WTC11 (cell line): ENCODE data around the gene CACNA2D3.

Experiments used
- CTCF ChIP-seq: fragments of 200-600 bp; IDR thresholded peaks from 2 replicates; pipeline ENCODE4 v1.8.0; 2022; ENCODE audit warnings: antibody characterized with exemption
- FOXJ3 ChIP-seq: sonication (generic); formaldehyde crosslinking; IDR thresholded peaks from 2 replicates; pipeline ENCODE4 v1.9.0; 2021; ENCODE audit warnings: missing genetic modification reagents, mild to moderate bottlenecking, borderline replicate concordance
- FOXK1 ChIP-seq: sonication (generic); formaldehyde crosslinking; IDR thresholded peaks from 2 replicates; pipeline ENCODE4 v1.8.0; 2022; ENCODE audit warnings: mild to moderate bottlenecking, moderate library complexity, missing genetic modification reagents
- FOXP1 ChIP-seq: sonication (generic); formaldehyde crosslinking; IDR thresholded peaks from 2 replicates; pipeline ENCODE4 v1.8.0; 2022; ENCODE audit warnings: missing genetic modification reagents, mild to moderate bottlenecking, moderate library complexity, borderline replicate concordance

DNA sequence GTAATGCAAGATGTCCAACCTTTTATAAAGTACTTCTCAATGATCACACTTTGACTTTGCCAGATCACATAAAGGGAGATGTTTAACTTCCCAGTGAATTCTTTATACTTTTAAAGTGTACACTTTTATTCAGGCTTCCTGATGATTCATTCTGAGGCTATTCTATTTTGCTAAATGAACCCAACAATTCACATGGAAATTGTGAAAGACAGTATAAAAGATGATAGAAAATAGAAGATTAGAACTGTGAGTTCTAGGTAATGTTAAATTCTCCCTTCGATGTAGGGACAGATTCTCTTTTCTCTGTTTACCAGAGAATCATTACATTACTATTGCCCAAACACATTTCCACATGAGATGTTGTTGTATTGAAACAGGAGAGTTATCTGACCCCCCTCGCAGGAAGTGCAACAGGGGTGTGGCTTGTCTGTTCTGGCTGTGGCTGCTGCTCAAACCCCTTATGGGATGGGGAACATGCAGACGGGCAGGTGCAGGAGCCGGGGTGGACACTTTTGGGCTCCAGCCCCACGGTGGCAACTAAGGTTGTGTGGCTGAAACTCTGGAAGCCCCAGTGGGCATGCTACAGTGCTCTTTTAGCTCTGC is 936.8 kb downstream of the CACNA2D3 start:
- TF ChIP-seq FOXP1 (CRISPR knock-in tag) = no peak
- TF ChIP-seq CTCF = no peak
- no peak for TF ChIP-seq FOXK1 (CRISPR knock-in tag)
- no peak for TF ChIP-seq FOXJ3
